ENCODE measurements around the gene IMPA2. TPM values are rescaled to one million over a fixed set of nuclear protein-coding genes. Genes with fewer than 3 reads are reported as not detected.

IMPA2 gene
- total RNA-seq, 1 experiment from 2014 or later, result 113 TPM

DNA sequence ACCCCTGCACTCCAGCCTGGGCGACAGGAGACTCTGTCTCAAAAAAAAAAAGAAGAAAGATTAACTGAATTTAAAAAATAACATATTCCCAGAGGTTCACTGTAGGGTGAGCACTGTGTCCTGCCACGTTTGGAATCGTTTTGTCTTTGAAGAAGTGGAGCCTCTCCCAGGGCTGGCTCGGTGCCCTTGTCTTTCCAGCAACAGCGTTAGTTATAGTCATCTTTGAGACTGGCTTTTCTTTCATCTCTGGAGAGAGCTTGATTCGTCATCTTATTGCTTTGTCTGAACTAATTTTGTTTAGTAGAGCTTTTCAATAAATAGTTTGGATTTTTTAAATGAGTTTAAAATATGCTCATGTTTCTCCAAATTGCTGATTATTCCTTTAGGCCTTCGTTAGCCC, 50.5 kb downstream of the IMPA2 start:
- ChIA-PET CTCF (no interaction called here), POLR2A (no interaction called here)
- ATAC-seq (no peak), DNase-seq (ENCODE audit: low spot score) (no peak)
- Mint-ChIP-seq H3K4me1 (peaks cover 3% of the 10 kb centered on the region), H3K4me3 (no peak overlapping the region), H3K36me3 (peaks cover 47% of the 10 kb centered on the region), H3K27ac (no peak overlapping the region), H3K27me3 (ENCODE audit: low read depth) (peaks cover 4% of the 10 kb centered on the region), H3K9me3 (no peaks in the 10 kb centered on the region)
- TF ChIP-seq ZBTB21 (CRISPR knock-in tag; IDR thresholded peaks at IDR 0.05; ENCODE audit: borderline replicate concordance) (no peak), ZNF138 (CRISPR knock-in tag; conservative IDR thresholded peaks at IDR 0.05) (no peak), CREB1 (CRISPR knock-in tag; IDR thresholded peaks at IDR 0.05) (no peak), OVOL2 (CRISPR knock-in tag; IDR thresholded peaks at IDR 0.05; ENCODE audit: borderline replicate concordance) (no peak), FOXP1 (CRISPR knock-in tag; IDR thresholded peaks at IDR 0.05; ENCODE audit: borderline replicate concordance) (no peak), TEAD4 (CRISPR knock-in tag; IDR thresholded peaks at IDR 0.05) (no peak), ATF1 (CRISPR knock-in tag; IDR thresholded peaks at IDR 0.05) (no peak), FOXK1 (CRISPR knock-in tag; IDR thresholded peaks at IDR 0.05) (no peak), KAT7 (CRISPR knock-in tag; IDR thresholded peaks at IDR 0.05; ENCODE audit: borderline replicate concordance) (no peak), HMGA2 (CRISPR knock-in tag; IDR thresholded peaks at IDR 0.05) (no peak)
- TF ChIP-seq, protein P1, sequence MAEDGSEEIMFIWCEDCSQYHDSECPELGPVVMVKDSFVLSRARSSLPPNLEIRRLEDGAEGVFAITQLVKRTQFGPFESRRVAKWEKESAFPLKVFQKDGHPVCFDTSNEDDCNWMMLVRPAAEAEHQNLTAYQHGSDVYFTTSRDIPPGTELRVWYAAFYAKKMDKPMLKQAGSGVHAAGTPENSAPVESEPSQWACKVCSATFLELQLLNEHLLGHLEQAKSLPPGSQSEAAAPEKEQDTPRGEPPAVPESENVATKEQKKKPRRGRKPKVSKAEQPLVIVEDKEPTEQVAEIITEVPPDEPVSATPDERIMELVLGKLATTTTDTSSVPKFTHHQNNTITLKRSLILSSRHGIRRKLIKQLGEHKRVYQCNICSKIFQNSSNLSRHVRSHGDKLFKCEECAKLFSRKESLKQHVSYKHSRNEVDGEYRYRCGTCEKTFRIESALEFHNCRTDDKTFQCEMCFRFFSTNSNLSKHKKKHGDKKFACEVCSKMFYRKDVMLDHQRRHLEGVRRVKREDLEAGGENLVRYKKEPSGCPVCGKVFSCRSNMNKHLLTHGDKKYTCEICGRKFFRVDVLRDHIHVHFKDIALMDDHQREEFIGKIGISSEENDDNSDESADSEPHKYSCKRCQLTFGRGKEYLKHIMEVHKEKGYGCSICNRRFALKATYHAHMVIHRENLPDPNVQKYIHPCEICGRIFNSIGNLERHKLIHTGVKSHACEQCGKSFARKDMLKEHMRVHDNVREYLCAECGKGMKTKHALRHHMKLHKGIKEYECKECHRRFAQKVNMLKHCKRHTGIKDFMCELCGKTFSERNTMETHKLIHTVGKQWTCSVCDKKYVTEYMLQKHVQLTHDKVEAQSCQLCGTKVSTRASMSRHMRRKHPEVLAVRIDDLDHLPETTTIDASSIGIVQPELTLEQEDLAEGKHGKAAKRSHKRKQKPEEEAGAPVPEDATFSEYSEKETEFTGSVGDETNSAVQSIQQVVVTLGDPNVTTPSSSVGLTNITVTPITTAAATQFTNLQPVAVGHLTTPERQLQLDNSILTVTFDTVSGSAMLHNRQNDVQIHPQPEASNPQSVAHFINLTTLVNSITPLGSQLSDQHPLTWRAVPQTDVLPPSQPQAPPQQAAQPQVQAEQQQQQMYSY (CRISPR knock-in tag; IDR thresholded peaks at IDR 0.05), result no peak
- TF ChIP-seq, protein P2, sequence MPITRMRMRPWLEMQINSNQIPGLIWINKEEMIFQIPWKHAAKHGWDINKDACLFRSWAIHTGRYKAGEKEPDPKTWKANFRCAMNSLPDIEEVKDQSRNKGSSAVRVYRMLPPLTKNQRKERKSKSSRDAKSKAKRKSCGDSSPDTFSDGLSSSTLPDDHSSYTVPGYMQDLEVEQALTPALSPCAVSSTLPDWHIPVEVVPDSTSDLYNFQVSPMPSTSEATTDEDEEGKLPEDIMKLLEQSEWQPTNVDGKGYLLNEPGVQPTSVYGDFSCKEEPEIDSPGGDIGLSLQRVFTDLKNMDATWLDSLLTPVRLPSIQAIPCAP (CRISPR knock-in tag; IDR thresholded peaks at IDR 0.05), result no peak
- TF ChIP-seq, protein P3, sequence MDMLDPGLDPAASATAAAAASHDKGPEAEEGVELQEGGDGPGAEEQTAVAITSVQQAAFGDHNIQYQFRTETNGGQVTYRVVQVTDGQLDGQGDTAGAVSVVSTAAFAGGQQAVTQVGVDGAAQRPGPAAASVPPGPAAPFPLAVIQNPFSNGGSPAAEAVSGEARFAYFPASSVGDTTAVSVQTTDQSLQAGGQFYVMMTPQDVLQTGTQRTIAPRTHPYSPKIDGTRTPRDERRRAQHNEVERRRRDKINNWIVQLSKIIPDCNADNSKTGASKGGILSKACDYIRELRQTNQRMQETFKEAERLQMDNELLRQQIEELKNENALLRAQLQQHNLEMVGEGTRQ (CRISPR knock-in tag; IDR thresholded peaks at IDR 0.05), result no peak
- TF ChIP-seq, protein P4, sequence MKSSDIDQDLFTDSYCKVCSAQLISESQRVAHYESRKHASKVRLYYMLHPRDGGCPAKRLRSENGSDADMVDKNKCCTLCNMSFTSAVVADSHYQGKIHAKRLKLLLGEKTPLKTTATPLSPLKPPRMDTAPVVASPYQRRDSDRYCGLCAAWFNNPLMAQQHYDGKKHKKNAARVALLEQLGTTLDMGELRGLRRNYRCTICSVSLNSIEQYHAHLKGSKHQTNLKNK (CRISPR knock-in tag; IDR thresholded peaks at IDR 0.05), result no peak
- TF ChIP-seq, protein P5, sequence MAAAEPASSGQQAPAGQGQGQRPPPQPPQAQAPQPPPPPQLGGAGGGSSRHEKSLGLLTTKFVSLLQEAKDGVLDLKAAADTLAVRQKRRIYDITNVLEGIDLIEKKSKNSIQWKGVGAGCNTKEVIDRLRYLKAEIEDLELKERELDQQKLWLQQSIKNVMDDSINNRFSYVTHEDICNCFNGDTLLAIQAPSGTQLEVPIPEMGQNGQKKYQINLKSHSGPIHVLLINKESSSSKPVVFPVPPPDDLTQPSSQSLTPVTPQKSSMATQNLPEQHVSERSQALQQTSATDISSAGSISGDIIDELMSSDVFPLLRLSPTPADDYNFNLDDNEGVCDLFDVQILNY (CRISPR knock-in tag; IDR thresholded peaks at IDR 0.05), result no peak
- TF ChIP-seq, protein P6, sequence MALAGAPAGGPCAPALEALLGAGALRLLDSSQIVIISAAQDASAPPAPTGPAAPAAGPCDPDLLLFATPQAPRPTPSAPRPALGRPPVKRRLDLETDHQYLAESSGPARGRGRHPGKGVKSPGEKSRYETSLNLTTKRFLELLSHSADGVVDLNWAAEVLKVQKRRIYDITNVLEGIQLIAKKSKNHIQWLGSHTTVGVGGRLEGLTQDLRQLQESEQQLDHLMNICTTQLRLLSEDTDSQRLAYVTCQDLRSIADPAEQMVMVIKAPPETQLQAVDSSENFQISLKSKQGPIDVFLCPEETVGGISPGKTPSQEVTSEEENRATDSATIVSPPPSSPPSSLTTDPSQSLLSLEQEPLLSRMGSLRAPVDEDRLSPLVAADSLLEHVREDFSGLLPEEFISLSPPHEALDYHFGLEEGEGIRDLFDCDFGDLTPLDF (CRISPR knock-in tag; IDR thresholded peaks at IDR 0.05), result no peak
- TF ChIP-seq, protein P7, sequence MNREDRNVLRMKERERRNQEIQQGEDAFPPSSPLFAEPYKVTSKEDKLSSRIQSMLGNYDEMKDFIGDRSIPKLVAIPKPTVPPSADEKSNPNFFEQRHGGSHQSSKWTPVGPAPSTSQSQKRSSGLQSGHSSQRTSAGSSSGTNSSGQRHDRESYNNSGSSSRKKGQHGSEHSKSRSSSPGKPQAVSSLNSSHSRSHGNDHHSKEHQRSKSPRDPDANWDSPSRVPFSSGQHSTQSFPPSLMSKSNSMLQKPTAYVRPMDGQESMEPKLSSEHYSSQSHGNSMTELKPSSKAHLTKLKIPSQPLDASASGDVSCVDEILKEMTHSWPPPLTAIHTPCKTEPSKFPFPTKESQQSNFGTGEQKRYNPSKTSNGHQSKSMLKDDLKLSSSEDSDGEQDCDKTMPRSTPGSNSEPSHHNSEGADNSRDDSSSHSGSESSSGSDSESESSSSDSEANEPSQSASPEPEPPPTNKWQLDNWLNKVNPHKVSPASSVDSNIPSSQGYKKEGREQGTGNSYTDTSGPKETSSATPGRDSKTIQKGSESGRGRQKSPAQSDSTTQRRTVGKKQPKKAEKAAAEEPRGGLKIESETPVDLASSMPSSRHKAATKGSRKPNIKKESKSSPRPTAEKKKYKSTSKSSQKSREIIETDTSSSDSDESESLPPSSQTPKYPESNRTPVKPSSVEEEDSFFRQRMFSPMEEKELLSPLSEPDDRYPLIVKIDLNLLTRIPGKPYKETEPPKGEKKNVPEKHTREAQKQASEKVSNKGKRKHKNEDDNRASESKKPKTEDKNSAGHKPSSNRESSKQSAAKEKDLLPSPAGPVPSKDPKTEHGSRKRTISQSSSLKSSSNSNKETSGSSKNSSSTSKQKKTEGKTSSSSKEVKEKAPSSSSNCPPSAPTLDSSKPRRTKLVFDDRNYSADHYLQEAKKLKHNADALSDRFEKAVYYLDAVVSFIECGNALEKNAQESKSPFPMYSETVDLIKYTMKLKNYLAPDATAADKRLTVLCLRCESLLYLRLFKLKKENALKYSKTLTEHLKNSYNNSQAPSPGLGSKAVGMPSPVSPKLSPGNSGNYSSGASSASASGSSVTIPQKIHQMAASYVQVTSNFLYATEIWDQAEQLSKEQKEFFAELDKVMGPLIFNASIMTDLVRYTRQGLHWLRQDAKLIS (CRISPR knock-in tag; IDR thresholded peaks at IDR 0.05; ENCODE audit: borderline replicate concordance), result no peak

Measured in WTC11 (cell line).